Gastrocnemius medialis (tissue), 4 donors: ENCODE data around the gene LILRA1.

Experiments used
- CTCF ChIP-seq, 5 experiments: fragments of 450-650 bp in 3 of 5; fragments of 200-600 bp in 2 of 5; sonication (generic) in 2 of 5; IDR thresholded peaks in 4 of 5; conservative IDR thresholded peaks in 1 of 5; 1 replicate in 4 of 5; 2 replicates in 1 of 5; pipeline ENCODE4 v1.5.1; 2016 to 2019; ENCODE audit warnings: antibody characterized with exemption in 5 of 5, mild to moderate bottlenecking in 3 of 5, moderate library complexity in 3 of 5
- POLR2A ChIP-seq, 2 donors: fragments of 450-650 bp; IDR thresholded peaks; one replicate each; pipeline ENCODE4 v1.6.1; 2017; ENCODE audit warnings: antibody characterized with exemption in 2 of 2, mild to moderate bottlenecking in 2 of 2, moderate library complexity in 2 of 2

- TF ChIP-seq CTCF (IDR thresholded peaks at IDR 0.05 in 4 of 5, conservative IDR thresholded peaks at IDR 0.05 in 1 of 5) = no peak
- no peak for TF ChIP-seq POLR2A (IDR thresholded peaks at IDR 0.05)
These were observed 20.6 kb upstream of the LILRA1 start for GRCh38 chr19:54572696-54573311.
